ENCODE measurements around the gene GPR50.
A peak's percentile ranks its signal among the peaks of the same experiment; 100 is the strongest.

Gene GPR50

DNA sequence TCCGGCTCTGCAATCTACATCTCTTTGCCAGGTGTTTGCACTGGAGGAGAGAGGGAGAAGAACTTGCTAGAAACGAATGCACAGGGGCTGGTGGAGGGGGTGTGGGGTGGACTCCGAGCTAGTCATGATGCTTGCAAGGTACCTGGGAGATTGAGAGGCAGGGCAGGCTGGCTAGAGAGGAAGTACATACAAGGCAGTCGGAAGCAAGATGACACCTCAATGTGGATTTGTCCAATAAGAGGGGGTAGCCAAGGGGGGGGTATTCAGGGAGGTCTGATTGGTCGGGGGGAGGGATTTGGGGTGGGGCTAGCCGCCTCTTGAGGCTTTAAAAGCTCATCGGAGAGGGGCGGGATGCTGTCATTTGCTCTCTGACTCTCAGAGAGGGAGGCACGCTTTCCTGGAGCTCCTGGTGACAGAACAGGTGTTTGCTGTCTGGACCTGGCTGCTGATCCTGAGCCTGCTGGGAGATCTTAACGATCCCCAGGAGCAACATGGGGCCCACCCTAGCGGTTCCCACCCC, at the start of gene GPR50:
Gene GPR50 (plus strand): TSS at position 354 of the 520 bp plus-strand sequence. CDS start 138 bp downstream, at position 492.
- no peak within 1 kb of the TSS for H3K27ac ChIP-seq
- no peak for TF ChIP-seq ZFX (IDR thresholded peaks at IDR 0.05)
- TF ChIP-seq, protein P1, sequence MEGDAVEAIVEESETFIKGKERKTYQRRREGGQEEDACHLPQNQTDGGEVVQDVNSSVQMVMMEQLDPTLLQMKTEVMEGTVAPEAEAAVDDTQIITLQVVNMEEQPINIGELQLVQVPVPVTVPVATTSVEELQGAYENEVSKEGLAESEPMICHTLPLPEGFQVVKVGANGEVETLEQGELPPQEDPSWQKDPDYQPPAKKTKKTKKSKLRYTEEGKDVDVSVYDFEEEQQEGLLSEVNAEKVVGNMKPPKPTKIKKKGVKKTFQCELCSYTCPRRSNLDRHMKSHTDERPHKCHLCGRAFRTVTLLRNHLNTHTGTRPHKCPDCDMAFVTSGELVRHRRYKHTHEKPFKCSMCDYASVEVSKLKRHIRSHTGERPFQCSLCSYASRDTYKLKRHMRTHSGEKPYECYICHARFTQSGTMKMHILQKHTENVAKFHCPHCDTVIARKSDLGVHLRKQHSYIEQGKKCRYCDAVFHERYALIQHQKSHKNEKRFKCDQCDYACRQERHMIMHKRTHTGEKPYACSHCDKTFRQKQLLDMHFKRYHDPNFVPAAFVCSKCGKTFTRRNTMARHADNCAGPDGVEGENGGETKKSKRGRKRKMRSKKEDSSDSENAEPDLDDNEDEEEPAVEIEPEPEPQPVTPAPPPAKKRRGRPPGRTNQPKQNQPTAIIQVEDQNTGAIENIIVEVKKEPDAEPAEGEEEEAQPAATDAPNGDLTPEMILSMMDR (conservative IDR thresholded peaks at IDR 0.05): no peak

DNA sequence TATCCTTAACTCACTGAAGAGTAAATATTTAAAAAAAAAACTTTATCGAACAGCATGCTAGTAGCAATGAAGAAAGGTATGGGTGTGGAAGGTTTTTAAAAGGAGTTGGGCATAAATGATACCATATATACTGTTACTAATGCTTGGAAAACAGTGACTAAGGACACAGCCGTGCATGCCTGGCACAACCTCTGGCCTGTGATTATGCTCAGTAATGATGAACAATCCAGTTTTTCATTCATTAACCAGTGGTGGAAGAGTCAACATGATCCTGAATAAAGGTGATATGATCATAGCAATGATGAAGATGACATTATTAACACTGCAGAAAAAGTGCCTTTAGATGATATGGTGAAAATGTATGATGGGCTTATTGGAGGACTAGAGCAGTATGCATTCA, 43.9 kb upstream of the GPR50 start:
- no peak for TF ChIP-seq ZFX (IDR thresholded peaks at IDR 0.05)
- TF ChIP-seq, protein P1 (conservative IDR thresholded peaks at IDR 0.05): no peak
- H3K27ac ChIP-seq: no peak overlapping the region

DNA sequence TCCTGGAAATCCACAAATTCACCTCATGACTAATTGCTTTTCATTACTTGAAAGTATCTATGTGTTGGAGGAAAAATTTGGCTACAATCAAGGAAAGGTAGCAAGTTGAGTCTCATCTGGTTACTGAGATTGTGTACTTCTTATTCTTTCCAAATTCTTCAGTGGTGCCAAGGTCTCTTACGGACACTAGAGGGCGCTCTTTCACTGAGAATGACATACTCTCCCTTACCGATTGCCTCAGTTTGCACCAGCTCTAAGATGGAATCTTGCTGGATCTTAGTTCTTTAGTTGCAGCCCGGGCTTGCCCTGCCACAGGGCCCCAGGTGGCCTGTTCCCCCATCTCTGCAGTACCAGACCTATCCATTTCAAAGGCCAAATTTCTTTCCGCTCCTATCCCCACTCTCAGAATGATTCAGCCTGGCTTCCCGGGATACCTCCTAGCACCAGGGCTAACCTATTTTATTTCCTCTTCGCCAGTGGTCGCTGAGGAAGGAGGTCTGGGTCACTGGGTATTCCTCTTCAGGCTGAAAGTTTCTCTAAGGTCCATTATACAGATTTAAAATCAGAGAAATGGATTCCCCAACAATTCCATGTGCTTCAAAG, 24.6 kb upstream of the GPR50 start:
- no peak overlapping the region for H3K27ac ChIP-seq
- no peak for TF ChIP-seq ZFX (IDR thresholded peaks at IDR 0.05)
- TF ChIP-seq, protein P1 (conservative IDR thresholded peaks at IDR 0.05): peak; percentile 69

DNA sequence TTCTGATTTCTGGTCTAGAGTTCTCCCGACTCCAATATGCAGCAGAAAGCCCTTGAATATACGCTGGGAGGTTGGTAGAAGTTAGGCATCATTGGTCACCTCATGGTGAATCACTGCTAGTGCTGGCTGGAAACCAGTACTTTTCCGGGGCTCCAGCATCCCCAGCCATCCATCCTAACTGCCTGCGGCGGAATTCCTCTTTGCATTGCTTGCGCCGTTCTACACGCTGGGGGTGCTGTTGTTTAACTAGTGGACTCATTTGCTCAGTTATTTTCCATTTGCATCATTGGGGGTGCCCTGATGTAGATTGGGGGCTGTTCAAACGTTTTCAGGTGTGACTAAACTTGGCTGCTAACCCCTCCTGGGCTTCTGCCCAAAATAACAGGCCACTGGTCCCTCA, 23.3 kb upstream of the GPR50 start:
- H3K27ac ChIP-seq: no peak overlapping the region
- TF ChIP-seq ZFX (IDR thresholded peaks at IDR 0.05): no peak
- TF ChIP-seq, protein P1 (conservative IDR thresholded peaks at IDR 0.05): peak; percentile 24

DNA sequence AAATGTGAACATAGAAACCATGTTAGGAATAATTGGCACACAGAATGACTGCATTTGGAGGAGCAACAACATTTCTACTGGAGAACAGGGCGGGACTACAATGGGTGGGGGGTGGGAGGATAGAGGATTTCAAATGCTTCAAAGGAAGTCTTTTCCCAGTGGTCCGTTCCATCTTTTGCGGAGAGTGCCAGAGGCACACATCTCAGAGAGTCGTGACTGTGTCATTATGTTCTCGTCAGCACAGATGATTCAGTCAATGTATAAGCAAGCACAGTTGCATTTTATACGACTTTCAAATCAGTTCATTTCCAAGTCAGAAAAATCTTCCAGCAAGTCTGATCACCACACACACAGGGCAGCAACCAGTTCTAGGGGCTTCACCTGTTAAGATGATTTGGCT, 22.7 kb upstream of the GPR50 start:
- no peak for TF ChIP-seq ZFX (IDR thresholded peaks at IDR 0.05)
- TF ChIP-seq, protein P1 (conservative IDR thresholded peaks at IDR 0.05): no peak
- H3K27ac ChIP-seq: no peak overlapping the region

DNA sequence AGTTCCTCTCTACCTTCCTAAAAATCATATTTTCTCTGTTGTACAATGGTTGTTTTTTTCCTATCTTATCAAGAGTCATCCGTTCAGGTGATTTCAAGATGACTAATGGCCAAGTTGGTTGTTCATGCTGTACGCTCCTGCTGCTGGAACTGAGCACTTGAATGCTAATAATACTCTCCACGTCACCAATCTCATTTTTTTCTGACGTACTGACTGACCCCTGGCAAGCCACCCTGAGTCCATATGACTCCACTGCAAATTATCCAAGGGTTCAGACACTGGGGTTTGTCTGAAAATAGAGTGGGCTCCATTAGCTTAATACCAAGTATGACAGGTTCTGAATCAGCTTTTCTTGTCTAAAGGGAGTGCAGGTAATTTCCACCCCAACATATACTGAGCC, 21.1 kb upstream of the GPR50 start:
- no peak overlapping the region for H3K27ac ChIP-seq
- TF ChIP-seq, protein P1 (conservative IDR thresholded peaks at IDR 0.05): no peak
- TF ChIP-seq ZFX (IDR thresholded peaks at IDR 0.05): no peak

DNA sequence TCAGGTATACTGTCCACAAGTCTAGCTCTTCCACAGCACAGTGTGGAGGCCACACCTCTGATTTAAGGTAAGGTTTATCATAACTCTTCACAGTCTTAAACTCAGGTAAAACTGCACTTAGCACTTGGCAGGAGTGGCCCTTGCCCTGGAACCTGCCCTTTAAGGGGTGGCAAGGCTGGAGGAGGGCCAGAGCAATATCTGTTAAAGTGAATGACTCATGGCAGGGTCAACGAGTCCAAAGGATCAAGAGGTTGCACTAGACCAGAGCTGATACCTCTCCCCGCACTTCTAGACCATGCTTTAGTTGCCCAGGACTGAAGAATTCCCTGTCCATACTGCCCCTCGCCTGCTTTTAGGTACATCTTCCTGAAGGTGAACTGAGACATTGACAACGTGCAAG, 14.7 kb upstream of the GPR50 start:
- H3K27ac ChIP-seq: no peak overlapping the region
- TF ChIP-seq ZFX (IDR thresholded peaks at IDR 0.05): no peak
- TF ChIP-seq, protein P1 (conservative IDR thresholded peaks at IDR 0.05): no peak

Measured in C4-2B (cell line).